Measurements from ENCODE around the gene ITSN2. TPM values are rescaled to one million over a fixed set of nuclear protein-coding genes. Genes with fewer than 3 reads are reported as not detected.

Gene ITSN2
- total RNA-seq, 1 experiment from 2014 or later, result 21.9 TPM

GRCh38 chr2:24330161-24330560 lies 30.2 kb downstream of the ITSN2 start:
- TF ChIP-seq CTCF (conservative IDR thresholded peaks at IDR 0.05; ENCODE audit: low read depth, low read length), result no peak
- TF ChIP-seq EZH2 (IDR thresholded peaks at IDR 0.05; ENCODE audit: low read length, unreplicated experiment), result no peak
- TF ChIP-seq EZH2phosphoT487 (IDR thresholded peaks at IDR 0.05; ENCODE audit: borderline replicate concordance, low read length), result no peak
- BruUV-seq (replicated peaks), result no TSS peak
- Histone ChIP-seq H3K4me3 (ENCODE audit: low read length) (no peak overlapping the region), H3K79me2 (ENCODE audit: low read length) (peaks cover 20% of the 10 kb centered on the region; the same call in 1 of the 2 replicates), H2AFZ (ENCODE audit: low read length) (no peak overlapping the region), H3K36me3 (ENCODE audit: low read depth, low read length) (no peaks in the 10 kb centered on the region), H4K20me1 (ENCODE audit: low read length) (no peaks in the 10 kb centered on the region), H3K4me2 (ENCODE audit: low read length) (no peak overlapping the region), H3K9me3 (ENCODE audit: low read length) (no peaks in the 10 kb centered on the region), H3K4me1 (ENCODE audit: insufficient read depth, low read length) (no peaks in the 10 kb centered on the region), H3F3A (ENCODE audit: low read length, unreplicated experiment) (no peaks in the 10 kb centered on the region), H3K27ac (ENCODE audit: low read length) (no peak overlapping the region), H3K9me2 (replicated peaks; ENCODE audit: low read length) (no peaks in the 10 kb centered on the region), H3K9ac (ENCODE audit: low read length) (no peak overlapping the region), H3K27me3 (ENCODE audit: low read length) (no peaks in the 10 kb centered on the region)
- no peak for ATAC-seq
- intact Hi-C loops (cut with micrococcal nuclease), result no loop called here
- ChIA-PET CTCF (no interaction called here), POLR2A (ENCODE audit: unreplicated experiment) (no interaction called here)
- DNase-seq, result no peak

- H3K4me2 ChIP-seq (ENCODE audit: low read length), result no peak overlapping the region
- ChIA-PET CTCF (no interaction called here), POLR2A (ENCODE audit: unreplicated experiment) (no interaction called here)
- H3K27ac ChIP-seq (ENCODE audit: low read length), result no peak overlapping the region
- no peak overlapping the region for H3K9ac ChIP-seq (ENCODE audit: low read length)
- H3K79me2 ChIP-seq (ENCODE audit: low read length), result peaks cover 20% of the 10 kb centered on the region; the same call in 1 of the 2 replicates
- H3K36me3 ChIP-seq (ENCODE audit: low read depth, low read length), result no peaks in the 10 kb centered on the region
- ATAC-seq (peak; percentile 42; the same call in 1 of the 2 replicates), DNase-seq (no peak)
- H4K20me1 ChIP-seq (ENCODE audit: low read length), result no peaks in the 10 kb centered on the region
- H3K4me3 ChIP-seq (ENCODE audit: low read length), result no peak overlapping the region
- H3K4me1 ChIP-seq (ENCODE audit: insufficient read depth, low read length), result no peaks in the 10 kb centered on the region
- no peaks in the 10 kb centered on the region for H3K27me3 ChIP-seq (ENCODE audit: low read length)
- no TSS peak for BruUV-seq (replicated peaks)
- H3F3A ChIP-seq (ENCODE audit: low read length, unreplicated experiment), result no peaks in the 10 kb centered on the region
- TF ChIP-seq CTCF (conservative IDR thresholded peaks at IDR 0.05; ENCODE audit: low read depth, low read length) (no peak), EZH2phosphoT487 (IDR thresholded peaks at IDR 0.05; ENCODE audit: borderline replicate concordance, low read length) (no peak), EZH2 (IDR thresholded peaks at IDR 0.05; ENCODE audit: low read length, unreplicated experiment) (no peak)
- intact Hi-C loops (cut with micrococcal nuclease), result no loop called here
- H2AFZ ChIP-seq (ENCODE audit: low read length), result no peak overlapping the region
- H3K9me3 ChIP-seq (ENCODE audit: low read length), result no peaks in the 10 kb centered on the region
- no peaks in the 10 kb centered on the region for H3K9me2 ChIP-seq (replicated peaks; ENCODE audit: low read length)
Observed at GRCh38 chr2:24329700-24330099, 30.6 kb downstream of the ITSN2 start.

DNA sequence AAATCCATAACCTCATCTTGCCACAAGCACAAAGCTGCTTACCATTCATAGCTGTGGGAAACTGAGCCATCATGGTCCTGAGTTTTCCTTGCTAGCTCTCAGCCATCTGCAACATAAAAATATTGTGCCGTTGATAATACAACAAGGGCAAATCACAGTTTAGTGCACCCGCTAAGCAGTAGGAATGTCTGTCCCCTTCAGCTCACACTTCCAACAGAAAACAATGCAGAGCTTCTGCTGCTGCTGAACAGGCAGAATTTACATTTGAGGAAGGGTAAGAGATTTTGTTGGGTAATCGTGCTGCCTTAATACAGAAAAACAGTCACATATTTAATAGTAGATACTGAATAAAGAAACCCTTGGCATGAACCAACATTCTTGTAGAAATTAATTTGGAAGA lies 32.3 kb downstream of the ITSN2 start:
- ChIA-PET POLR2A (ENCODE audit: unreplicated experiment) (no interaction called here), CTCF (no interaction called here)
- BruUV-seq (replicated peaks), result no TSS peak
- no peaks in the 10 kb centered on the region for H3K36me3 ChIP-seq (ENCODE audit: low read depth, low read length)
- DNase-seq (no peak), ATAC-seq (no peak)
- no peak overlapping the region for H3K9ac ChIP-seq (ENCODE audit: low read length)
- H3K4me2 ChIP-seq (ENCODE audit: low read length), result no peak overlapping the region
- no peaks in the 10 kb centered on the region for H3K9me2 ChIP-seq (replicated peaks; ENCODE audit: low read length)
- intact Hi-C loops (cut with micrococcal nuclease), result no loop called here
- no peaks in the 10 kb centered on the region for H3K27me3 ChIP-seq (ENCODE audit: low read length)
- no peak overlapping the region for H3K27ac ChIP-seq (ENCODE audit: low read length)
- H2AFZ ChIP-seq (ENCODE audit: low read length), result no peak overlapping the region
- H3K4me1 ChIP-seq (ENCODE audit: insufficient read depth, low read length), result no peaks in the 10 kb centered on the region
- H3K4me3 ChIP-seq (ENCODE audit: low read length), result no peak overlapping the region
- no peak for TF ChIP-seq CTCF (conservative IDR thresholded peaks at IDR 0.05; ENCODE audit: low read depth, low read length)
- TF ChIP-seq EZH2phosphoT487 (IDR thresholded peaks at IDR 0.05; ENCODE audit: borderline replicate concordance, low read length), result no peak
- TF ChIP-seq EZH2 (IDR thresholded peaks at IDR 0.05; ENCODE audit: low read length, unreplicated experiment), result no peak
- no peaks in the 10 kb centered on the region for H4K20me1 ChIP-seq (ENCODE audit: low read length)
- no peaks in the 10 kb centered on the region for H3K9me3 ChIP-seq (ENCODE audit: low read length)
- peaks cover 17% of the 10 kb centered on the region; the same call in 1 of the 2 replicates for H3K79me2 ChIP-seq (ENCODE audit: low read length)
- no peaks in the 10 kb centered on the region for H3F3A ChIP-seq (ENCODE audit: low read length, unreplicated experiment)
